Measurements from ENCODE around the gene ERV3-1. TPM values are rescaled to one million over a fixed set of nuclear protein-coding genes. Genes with fewer than 3 reads are reported as not detected.

Gene ERV3-1
- total RNA-seq: 6.8 and 8.5 TPM in 2 replicates

GRCh38 chr7:65006094-65006992 is at the start of gene ERV3-1:
ERV3-1 (minus strand) TSS chr7:65006687; CDS start chr7:64993026, 13,661 bp downstream.

GRCh38 chr7:64990936-64991335 is 15.6 kb downstream of the ERV3-1 start, which contains the start of gene ZNF117:
ZNF117 (minus strand) TSS chr7:64991036.

Small RNAs within 50 kb of the gene (small RNA-seq; reads per million reads assigned to genes)
- not detected for gene RNU6-1229P

Other genes with a start within 250 kb of the ERV3-1 start
- 7.2 and 7.7 TPM in 2 replicates for gene ZNF138, start 212.3 kb downstream of the ERV3-1 start, total RNA-seq
- 5.9 and 6.3 TPM in 2 replicates for gene ZNF273, start 103.4 kb downstream of the ERV3-1 start, total RNA-seq
- 2.3 and 5.1 TPM in 2 replicates for gene ZNF117, start 15.7 kb downstream of the ERV3-1 start, total RNA-seq

All from subcutaneous preadipocyte (primary cell).